ENCODE measurements around the gene GABARAPL2. TPM values are rescaled to one million over a fixed set of nuclear protein-coding genes. Genes with fewer than 3 reads are reported as not detected.
"Not testable (repeated sequence)": the region's sequence is repeated elsewhere in the genome, so short reads cannot be mapped to it uniquely, and the experiment has no call there.

Gene GABARAPL2
- total RNA-seq, 1 donor from 2014 or later = 90.3 TPM

- H3K4me1 Mint-ChIP-seq (ENCODE audit: unreplicated experiment) = no peaks in the 10 kb centered on the region
- H3K36me3 Mint-ChIP-seq (ENCODE audit: unreplicated experiment) = peaks cover 7% of the 10 kb centered on the region
- TF ChIP-seq, protein P1, sequence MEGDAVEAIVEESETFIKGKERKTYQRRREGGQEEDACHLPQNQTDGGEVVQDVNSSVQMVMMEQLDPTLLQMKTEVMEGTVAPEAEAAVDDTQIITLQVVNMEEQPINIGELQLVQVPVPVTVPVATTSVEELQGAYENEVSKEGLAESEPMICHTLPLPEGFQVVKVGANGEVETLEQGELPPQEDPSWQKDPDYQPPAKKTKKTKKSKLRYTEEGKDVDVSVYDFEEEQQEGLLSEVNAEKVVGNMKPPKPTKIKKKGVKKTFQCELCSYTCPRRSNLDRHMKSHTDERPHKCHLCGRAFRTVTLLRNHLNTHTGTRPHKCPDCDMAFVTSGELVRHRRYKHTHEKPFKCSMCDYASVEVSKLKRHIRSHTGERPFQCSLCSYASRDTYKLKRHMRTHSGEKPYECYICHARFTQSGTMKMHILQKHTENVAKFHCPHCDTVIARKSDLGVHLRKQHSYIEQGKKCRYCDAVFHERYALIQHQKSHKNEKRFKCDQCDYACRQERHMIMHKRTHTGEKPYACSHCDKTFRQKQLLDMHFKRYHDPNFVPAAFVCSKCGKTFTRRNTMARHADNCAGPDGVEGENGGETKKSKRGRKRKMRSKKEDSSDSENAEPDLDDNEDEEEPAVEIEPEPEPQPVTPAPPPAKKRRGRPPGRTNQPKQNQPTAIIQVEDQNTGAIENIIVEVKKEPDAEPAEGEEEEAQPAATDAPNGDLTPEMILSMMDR (IDR thresholded peaks at IDR 0.05) = no peak
- H3K4me3 Mint-ChIP-seq (ENCODE audit: unreplicated experiment) = no peak overlapping the region
- DNase-seq (ENCODE audit: extremely low spot score, unreplicated experiment) = no peak
- H3K27ac Mint-ChIP-seq (ENCODE audit: unreplicated experiment) = no peak overlapping the region
- no peaks in the 10 kb centered on the region for H3K27me3 Mint-ChIP-seq (ENCODE audit: unreplicated experiment)
- no peaks in the 10 kb centered on the region for H3K9me3 Mint-ChIP-seq (ENCODE audit: unreplicated experiment)
Measured at GRCh38 chr16:75546293-75546692, 19.9 kb upstream of the GABARAPL2 start.

DNA sequence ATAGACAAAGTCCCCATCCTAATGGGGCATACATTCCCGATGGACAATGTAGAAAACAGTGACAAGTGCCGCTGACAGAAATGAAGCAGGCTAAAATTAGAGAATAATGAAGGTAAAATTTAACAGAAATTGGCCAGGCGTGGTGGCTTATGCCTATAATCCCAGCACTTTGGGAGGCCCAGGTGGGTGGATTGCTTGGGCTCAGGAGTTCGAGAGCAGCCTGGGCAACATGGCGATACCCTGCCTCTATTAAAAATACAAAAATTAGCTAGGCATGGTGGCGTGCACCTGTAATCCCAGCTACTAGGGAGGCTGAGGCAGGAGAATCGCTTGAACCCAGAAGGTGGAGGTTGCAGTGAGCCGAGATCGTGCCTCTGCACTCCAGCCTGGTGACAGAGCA is 17.7 kb upstream of the GABARAPL2 start:
- not testable (repeated sequence) for H3K36me3 Mint-ChIP-seq (ENCODE audit: unreplicated experiment); H3K4me3 Mint-ChIP-seq (ENCODE audit: unreplicated experiment); H3K4me1 Mint-ChIP-seq (ENCODE audit: unreplicated experiment); DNase-seq (ENCODE audit: extremely low spot score, unreplicated experiment); H3K9me3 Mint-ChIP-seq (ENCODE audit: unreplicated experiment); H3K27ac Mint-ChIP-seq (ENCODE audit: unreplicated experiment); H3K27me3 Mint-ChIP-seq (ENCODE audit: unreplicated experiment)

DNA sequence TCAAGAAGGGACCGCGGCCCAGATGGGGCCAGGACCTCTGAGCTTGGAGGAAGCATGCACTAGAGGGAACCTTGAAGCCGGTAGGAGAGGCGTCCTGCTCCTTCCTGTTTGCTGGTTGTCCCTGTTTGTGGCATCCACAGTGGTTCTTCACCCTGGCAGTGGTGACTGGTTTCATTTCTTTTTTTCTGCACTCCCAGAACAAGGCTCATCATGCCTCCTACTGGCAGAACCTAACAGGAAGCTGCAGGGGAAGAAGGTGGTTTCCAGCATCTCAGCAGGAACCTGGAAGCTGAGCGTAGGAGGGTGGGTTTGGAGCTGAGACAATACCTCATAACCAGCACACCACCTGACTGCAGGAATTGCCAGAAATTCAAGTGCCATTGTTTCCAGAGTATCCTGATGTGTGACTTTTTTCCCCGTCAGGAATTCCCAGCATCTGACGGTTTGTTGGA is 15.9 kb upstream of the GABARAPL2 start:
- Mint-ChIP-seq H3K36me3 (ENCODE audit: unreplicated experiment) (peaks cover under 1% of the 10 kb centered on the region), H3K9me3 (ENCODE audit: unreplicated experiment) (no peaks in the 10 kb centered on the region), H3K27me3 (ENCODE audit: unreplicated experiment) (no peaks in the 10 kb centered on the region), H3K4me3 (ENCODE audit: unreplicated experiment) (no peak overlapping the region), H3K27ac (ENCODE audit: unreplicated experiment) (no peak overlapping the region), H3K4me1 (ENCODE audit: unreplicated experiment) (peaks cover 5% of the 10 kb centered on the region)
- TF ChIP-seq, protein P1 (IDR thresholded peaks at IDR 0.05) = peak; percentile 41
- DNase-seq (ENCODE audit: extremely low spot score, unreplicated experiment) = no peak

GRCh38 chr16:75552951-75553350 is 13.2 kb upstream of the GABARAPL2 start:
- Mint-ChIP-seq H3K36me3 (ENCODE audit: unreplicated experiment) (no peaks in the 10 kb centered on the region), H3K9me3 (ENCODE audit: unreplicated experiment) (no peaks in the 10 kb centered on the region), H3K27ac (ENCODE audit: unreplicated experiment) (no peak overlapping the region), H3K4me1 (ENCODE audit: unreplicated experiment) (peaks cover 14% of the 10 kb centered on the region), H3K27me3 (ENCODE audit: unreplicated experiment) (no peaks in the 10 kb centered on the region), H3K4me3 (ENCODE audit: unreplicated experiment) (no peak overlapping the region)
- TF ChIP-seq, protein P1 (IDR thresholded peaks at IDR 0.05) = no peak
- DNase-seq (ENCODE audit: extremely low spot score, unreplicated experiment) = no peak

- peak overlapping the region; percentile 97 for H3K4me3 Mint-ChIP-seq (ENCODE audit: unreplicated experiment)
- peaks cover 24% of the 10 kb centered on the region for H3K4me1 Mint-ChIP-seq (ENCODE audit: unreplicated experiment)
- H3K36me3 Mint-ChIP-seq (ENCODE audit: unreplicated experiment) = no peaks in the 10 kb centered on the region
- no peaks in the 10 kb centered on the region for H3K27me3 Mint-ChIP-seq (ENCODE audit: unreplicated experiment)
- peak; percentile 94 for DNase-seq (ENCODE audit: extremely low spot score, unreplicated experiment)
- TF ChIP-seq, protein P1 (IDR thresholded peaks at IDR 0.05) = no peak
- H3K27ac Mint-ChIP-seq (ENCODE audit: unreplicated experiment) = peak overlapping the region; percentile 99
- no peaks in the 10 kb centered on the region for H3K9me3 Mint-ChIP-seq (ENCODE audit: unreplicated experiment)
Measured at GRCh38 chr16:75555213-75555706, 10.9 kb upstream of the GABARAPL2 start.
